PFSK-1 (cell line): ENCODE data around the gene INSIG1.

Experiments used
- FOXP2 ChIP-seq: optimal IDR thresholded peaks from 2 replicates; pipeline ENCODE3; 2011; ENCODE audit warnings: borderline replicate concordance, control low read depth, inconsistent platforms; ENCODE audit not compliant: insufficient read depth; ENCODE audit errors: extremely low read length, extremely low read depth
- POLR2AphosphoS5 ChIP-seq: IDR thresholded peaks from 2 replicates; pipeline ENCODE4 v1.6.1; 2012; ENCODE audit warnings: low read depth, mild to moderate bottlenecking, control low read depth, low read length, moderate library complexity
- REST ChIP-seq, 2 experiments: IDR thresholded peaks; 2 replicates each; pipeline versions ENCODE4 v1.6.1 to v1.8.0; 2011 to 2012; ENCODE audit warnings: low read depth in 2 of 2, low read length in 2 of 2, control low read depth in 1 of 2, inconsistent platforms in 1 of 2, mild to moderate bottlenecking in 1 of 2, moderate library complexity in 1 of 2; ENCODE audit not compliant: insufficient read depth in 1 of 2
- SIN3A ChIP-seq: IDR thresholded peaks from 2 replicates; pipeline ENCODE4 v1.6.1; 2012; ENCODE audit warnings: mild to moderate bottlenecking, low read length, moderate library complexity, borderline replicate concordance; ENCODE audit not compliant: insufficient read depth
- TAF1 ChIP-seq: IDR thresholded peaks from 2 replicates; pipeline ENCODE4 v1.6.1; 2012; ENCODE audit warnings: low read length, control low read depth, borderline replicate concordance; ENCODE audit not compliant: insufficient read depth

INSIG1 gene

GRCh38 chr7:155252892-155253501 is 44.7 kb upstream of the INSIG1 start:
- no peak for TF ChIP-seq REST (IDR thresholded peaks at IDR 0.05; ENCODE audit: insufficient read depth in 1 of 2, low read depth in 2 of 2, low read length in 2 of 2)

GRCh38 chr7:155254018-155254417 is 43.7 kb upstream of the INSIG1 start:
- TF ChIP-seq SIN3A = no peak
- TF ChIP-seq FOXP2 = no peak
- no peak for TF ChIP-seq POLR2AphosphoS5
- TF ChIP-seq REST (IDR thresholded peaks at IDR 0.05; ENCODE audit: insufficient read depth in 1 of 2, low read depth in 2 of 2, low read length in 2 of 2) = no peak
- TF ChIP-seq TAF1 = no peak

GRCh38 chr7:155255071-155255470 is 42.6 kb upstream of the INSIG1 start:
- TF ChIP-seq FOXP2 = no peak

GRCh38 chr7:155255621-155256020 is 42.1 kb upstream of the INSIG1 start:
- TF ChIP-seq FOXP2 (no peak), POLR2AphosphoS5 (no peak), SIN3A (no peak), TAF1 (no peak), REST (IDR thresholded peaks at IDR 0.05; ENCODE audit: insufficient read depth in 1 of 2, low read depth in 2 of 2, low read length in 2 of 2) (no peak)

- TF ChIP-seq REST (IDR thresholded peaks at IDR 0.05; ENCODE audit: insufficient read depth in 1 of 2, low read depth in 2 of 2, low read length in 2 of 2) = no peak
- TF ChIP-seq FOXP2 = no peak
- no peak for TF ChIP-seq TAF1
- no peak for TF ChIP-seq SIN3A
- TF ChIP-seq POLR2AphosphoS5 = no peak
These were observed 41.5 kb upstream of the INSIG1 start for GRCh38 chr7:155256081-155256760.
